ENCODE data around the gene ERBB4. TPM values are rescaled to one million over a fixed set of nuclear protein-coding genes. Genes with fewer than 3 reads are reported as not detected.

The ERBB4 gene
- total RNA-seq, 1 experiment from 2014 or later, result 0.15 TPM

GRCh38 chr2:211868996-211869533 lies 669.5 kb downstream of the ERBB4 start:
- POLR2A ChIA-PET, result interaction anchor here (0.6 kb wide), 1 partner anchor 12 kb away, joined by 11 read pairs; no protein-coding TSS in a partner anchor
- TF ChIP-seq TCF7L2 (IDR thresholded peaks at IDR 0.05; ENCODE audit: low read depth, low read length), result no peak
- no peak for TF ChIP-seq CTCF (IDR thresholded peaks at IDR 0.05)
- no peak for TF ChIP-seq POLR2AphosphoS5 (IDR thresholded peaks at IDR 0.05; ENCODE audit: low read depth, low read length)
- TF ChIP-seq REST (IDR thresholded peaks at IDR 0.05; ENCODE audit: insufficient read depth in 1 of 2, low read depth in 2 of 2, low read length in 1 of 2), result no peak
- no peak for TF ChIP-seq SIN3A (IDR thresholded peaks at IDR 0.05; ENCODE audit: borderline replicate concordance, insufficient read depth, low read depth, low read length)
- H3K27ac ChIP-seq (ENCODE audit: low read length), result no peak overlapping the region

GRCh38 chr2:211867845-211868451 lies 670.7 kb downstream of the ERBB4 start:
- in situ Hi-C loops (cut with HindIII; ENCODE audit: low pct_unique_long_range_greater_than_20kb, low sequenced_read_pairs), result no loop called here
- POLR2A ChIA-PET, result no interaction called here

More at GRCh38 chr2:211868996-211869533, 669.5 kb downstream of the ERBB4 start:
- Histone ChIP-seq H3K9me3 (ENCODE audit: control insufficient read depth, insufficient read depth, low read depth, low read length) (no peaks in the 10 kb centered on the region), H3K36me3 (ENCODE audit: control insufficient read depth, insufficient read depth, low read length) (no peaks in the 10 kb centered on the region), H3K4me3 (ENCODE audit: low read depth in 2 of 2, low read length in 2 of 2) (no peak overlapping the region), H3K27me3 (ENCODE audit: control insufficient read depth, insufficient read depth, low read length) (no peaks in the 10 kb centered on the region), H3K4me1 (ENCODE audit: control insufficient read depth, insufficient read depth, low read length) (no peaks in the 10 kb centered on the region)
- BruUV-seq (replicated peaks), result no TSS peak
- ATAC-seq (no peak), DNase-seq (ENCODE audit: low read depth, low spot score) (no peak)
- intact Hi-C loops (cut with micrococcal nuclease; ENCODE audit: unreplicated experiment), result no loop called here
- CTCF ChIA-PET, result no interaction called here
- in situ Hi-C loops (cut with HindIII; ENCODE audit: low pct_unique_long_range_greater_than_20kb, low sequenced_read_pairs), result no loop called here

More at GRCh38 chr2:211867845-211868451, 670.7 kb downstream of the ERBB4 start:
- no peak for TF ChIP-seq TCF7L2 (IDR thresholded peaks at IDR 0.05; ENCODE audit: low read depth, low read length)
- TF ChIP-seq REST (IDR thresholded peaks at IDR 0.05; ENCODE audit: insufficient read depth in 1 of 2, low read depth in 2 of 2, low read length in 1 of 2), result no peak
- TF ChIP-seq CTCF (IDR thresholded peaks at IDR 0.05), result no peak
- TF ChIP-seq POLR2AphosphoS5 (IDR thresholded peaks at IDR 0.05; ENCODE audit: low read depth, low read length), result no peak
- no peak for TF ChIP-seq SIN3A (IDR thresholded peaks at IDR 0.05; ENCODE audit: borderline replicate concordance, insufficient read depth, low read depth, low read length)
- H3K36me3 ChIP-seq (ENCODE audit: control insufficient read depth, insufficient read depth, low read length), result no peaks in the 10 kb centered on the region
- DNase-seq (ENCODE audit: low read depth, low spot score) (no peak), ATAC-seq (no peak)
- no peaks in the 10 kb centered on the region for H3K27me3 ChIP-seq (ENCODE audit: control insufficient read depth, insufficient read depth, low read length)
- no peaks in the 10 kb centered on the region for H3K4me1 ChIP-seq (ENCODE audit: control insufficient read depth, insufficient read depth, low read length)
- no peak overlapping the region for H3K4me3 ChIP-seq (ENCODE audit: low read depth in 2 of 2, low read length in 2 of 2)
- no peaks in the 10 kb centered on the region for H3K9me3 ChIP-seq (ENCODE audit: control insufficient read depth, insufficient read depth, low read depth, low read length)
- no peak overlapping the region for H3K27ac ChIP-seq (ENCODE audit: low read length)
- no TSS peak for BruUV-seq (replicated peaks)
- intact Hi-C loops (cut with micrococcal nuclease; ENCODE audit: unreplicated experiment), result no loop called here
- CTCF ChIA-PET, result no interaction called here
